PFSK-1 (cell line): ENCODE results near the gene MSL2. TPM values are rescaled to one million over a fixed set of nuclear protein-coding genes. Genes with fewer than 3 reads are reported as not detected.

Source experiments
- FOXP2 ChIP-seq: optimal IDR thresholded peaks from 2 replicates; pipeline ENCODE3; 2011; ENCODE audit warnings: borderline replicate concordance, control low read depth, inconsistent platforms; ENCODE audit not compliant: insufficient read depth; ENCODE audit errors: extremely low read length, extremely low read depth
- POLR2AphosphoS5 ChIP-seq: IDR thresholded peaks from 2 replicates; pipeline ENCODE4 v1.6.1; 2012; ENCODE audit warnings: low read depth, mild to moderate bottlenecking, control low read depth, low read length, moderate library complexity
- REST ChIP-seq, 2 experiments: IDR thresholded peaks; 2 replicates each; pipeline versions ENCODE4 v1.6.1 to v1.8.0; 2011 to 2012; ENCODE audit warnings: low read depth in 2 of 2, low read length in 2 of 2, control low read depth in 1 of 2, inconsistent platforms in 1 of 2, mild to moderate bottlenecking in 1 of 2, moderate library complexity in 1 of 2; ENCODE audit not compliant: insufficient read depth in 1 of 2
- SIN3A ChIP-seq: IDR thresholded peaks from 2 replicates; pipeline ENCODE4 v1.6.1; 2012; ENCODE audit warnings: mild to moderate bottlenecking, low read length, moderate library complexity, borderline replicate concordance; ENCODE audit not compliant: insufficient read depth
- TAF1 ChIP-seq: IDR thresholded peaks from 2 replicates; pipeline ENCODE4 v1.6.1; 2012; ENCODE audit warnings: low read length, control low read depth, borderline replicate concordance; ENCODE audit not compliant: insufficient read depth
- polyA plus RNA-seq: library from polyadenylated mRNA; unstranded; fragments of >200 nt; gene quantifications from one replicate; pipeline ENCODE4 v1.2.1, GENCODE V29; 2012; ENCODE audit warnings: low read depth, missing spikeins; ENCODE audit not compliant: insufficient read length

Gene MSL2
- 13.2 TPM for polyA plus RNA-seq

GRCh38 chr3:136196064-136196400, at the start of gene MSL2:
TSS of gene MSL2 (minus strand) at chr3:136196335. CDS start at chr3:136195113, 1,222 bp downstream.
- no peak for TF ChIP-seq POLR2AphosphoS5
- TF ChIP-seq TAF1 = no peak; the same call in 1 of the 2 replicates
- no peak for TF ChIP-seq SIN3A
- TF ChIP-seq FOXP2 = no peak
- no peak for TF ChIP-seq REST (IDR thresholded peaks at IDR 0.05; ENCODE audit: insufficient read depth in 1 of 2, low read depth in 2 of 2, low read length in 2 of 2)

- TF ChIP-seq FOXP2 (no peak), REST (IDR thresholded peaks at IDR 0.05; ENCODE audit: insufficient read depth in 1 of 2, low read depth in 2 of 2, low read length in 2 of 2) (no peak), POLR2AphosphoS5 (no peak), TAF1 (no peak)
Measured at GRCh38 chr3:136245691-136246090, 49.6 kb upstream of the MSL2 start.

- TF ChIP-seq FOXP2 (no peak), POLR2AphosphoS5 (no peak), TAF1 (no peak), REST (IDR thresholded peaks at IDR 0.05; ENCODE audit: insufficient read depth in 1 of 2, low read depth in 2 of 2, low read length in 2 of 2) (no peak), SIN3A (no peak)
Measured at GRCh38 chr3:136239094-136239493, 43.0 kb upstream of the MSL2 start.

GRCh38 chr3:136237961-136238649, 42.0 kb upstream of the MSL2 start:
- no peak for TF ChIP-seq FOXP2

- TF ChIP-seq FOXP2 (no peak), SIN3A (no peak), TAF1 (no peak), POLR2AphosphoS5 (no peak), REST (IDR thresholded peaks at IDR 0.05; ENCODE audit: insufficient read depth in 1 of 2, low read depth in 2 of 2, low read length in 2 of 2) (no peak)
Measured at GRCh38 chr3:136237103-136237502, 41.0 kb upstream of the MSL2 start.
